ENCODE data around the gene CCDC136.

Gene CCDC136

DNA sequence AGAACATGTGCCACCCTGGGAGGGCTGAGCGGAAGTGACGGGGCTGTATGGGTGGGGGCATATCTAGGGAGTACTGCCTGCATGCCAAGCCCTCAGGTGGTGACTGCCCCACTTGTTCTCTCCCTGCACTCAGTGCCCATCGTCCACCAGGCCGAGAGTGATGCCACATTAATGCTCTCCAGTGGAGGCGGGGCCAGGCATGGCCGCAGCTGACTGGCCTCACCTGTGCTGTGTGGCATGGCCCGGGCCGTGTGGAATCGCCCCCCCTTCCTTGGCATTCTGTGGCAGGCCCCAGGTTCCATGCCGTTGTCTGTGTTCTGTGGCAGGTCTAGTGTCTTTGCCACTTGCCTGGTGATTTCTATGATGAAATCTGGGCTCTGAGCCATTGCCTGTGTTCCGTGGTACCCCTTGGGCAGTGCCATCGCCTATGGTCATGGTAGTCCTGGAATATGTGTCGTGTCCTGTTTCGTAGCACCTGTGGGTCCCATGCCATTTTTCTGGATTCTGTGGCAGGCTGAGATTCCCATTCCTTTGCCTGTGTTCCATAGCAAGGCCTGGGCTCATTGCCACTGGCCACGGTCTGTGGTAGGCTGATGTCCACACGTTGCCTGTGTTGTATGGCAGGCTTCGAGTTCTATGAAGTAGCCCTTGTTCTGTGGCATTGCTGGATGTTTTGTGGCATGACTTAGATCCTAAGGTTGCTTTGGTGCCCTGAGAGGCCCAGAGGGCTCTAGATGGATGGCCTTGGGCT, 47.4 kb downstream of the CCDC136 start:
- DNase-seq = peak in 1 of 42 donors; percentile 61
- intact Hi-C loops (cut with DNase I) = no loop called here

DNA sequence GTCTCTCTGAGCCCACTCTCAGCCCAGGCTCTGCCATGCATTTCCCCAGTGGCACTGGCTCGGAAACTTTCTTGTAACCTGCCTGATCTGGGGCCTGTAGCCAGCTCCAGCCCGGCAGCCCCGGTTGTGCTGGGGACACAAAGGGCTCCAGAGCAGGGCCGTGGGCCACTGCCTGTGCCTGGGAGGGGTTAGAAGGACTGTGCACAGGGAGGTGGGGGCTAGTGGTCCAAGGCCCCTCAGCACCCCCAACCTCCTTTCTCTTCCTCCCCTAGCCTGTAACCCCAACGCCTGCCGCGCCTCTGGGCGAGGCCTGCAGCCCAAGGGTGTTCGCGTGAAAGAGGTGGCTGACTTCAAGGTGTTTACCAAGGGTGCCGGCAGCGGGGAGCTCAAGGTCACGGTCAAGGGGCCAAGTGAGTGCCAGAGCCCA, 48.0 kb downstream of the CCDC136 start:
- intact Hi-C loops (cut with DNase I) = no loop called here
- DNase-seq = no peak

DNA sequence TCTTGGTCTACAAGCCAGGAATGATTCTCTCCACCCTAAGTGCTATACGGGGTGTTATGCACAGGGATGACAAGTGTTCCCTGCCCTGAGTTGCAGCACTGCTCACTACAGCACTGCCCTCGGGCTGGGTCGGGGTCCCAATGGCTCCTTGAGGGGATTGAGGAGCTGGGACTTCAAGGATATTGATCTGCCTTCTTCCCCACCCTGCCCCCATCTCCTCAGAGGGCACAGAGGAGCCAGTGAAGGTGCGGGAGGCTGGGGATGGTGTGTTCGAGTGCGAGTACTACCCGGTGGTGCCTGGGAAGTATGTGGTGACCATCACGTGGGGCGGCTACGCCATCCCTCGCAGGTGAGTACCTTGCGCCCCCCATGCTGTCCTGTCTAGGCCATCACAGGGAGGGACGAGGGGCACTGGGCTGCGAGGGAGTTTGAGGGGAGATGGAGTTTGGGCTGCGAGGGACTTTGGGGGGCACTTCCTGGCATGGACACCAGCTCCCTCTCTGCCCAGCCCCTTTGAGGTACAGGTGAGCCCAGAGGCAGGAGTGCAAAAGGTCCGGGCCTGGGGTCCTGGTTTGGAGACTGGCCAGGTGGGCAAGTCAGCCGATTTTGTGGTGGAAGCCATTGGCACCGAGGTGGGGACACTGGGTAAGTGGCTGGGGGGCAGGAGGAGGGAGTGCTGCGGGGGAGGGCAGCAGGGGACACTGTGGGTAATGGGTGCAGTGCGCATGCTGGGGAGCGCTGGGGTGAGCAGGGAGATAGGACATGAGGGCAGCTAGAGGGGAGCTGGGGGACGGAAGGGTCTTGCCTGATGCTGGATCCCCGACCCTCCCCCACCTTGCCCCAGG, 48.8 kb downstream of the CCDC136 start:
- intact Hi-C loops (cut with DNase I) = no loop called here
- no peak for DNase-seq

DNA sequence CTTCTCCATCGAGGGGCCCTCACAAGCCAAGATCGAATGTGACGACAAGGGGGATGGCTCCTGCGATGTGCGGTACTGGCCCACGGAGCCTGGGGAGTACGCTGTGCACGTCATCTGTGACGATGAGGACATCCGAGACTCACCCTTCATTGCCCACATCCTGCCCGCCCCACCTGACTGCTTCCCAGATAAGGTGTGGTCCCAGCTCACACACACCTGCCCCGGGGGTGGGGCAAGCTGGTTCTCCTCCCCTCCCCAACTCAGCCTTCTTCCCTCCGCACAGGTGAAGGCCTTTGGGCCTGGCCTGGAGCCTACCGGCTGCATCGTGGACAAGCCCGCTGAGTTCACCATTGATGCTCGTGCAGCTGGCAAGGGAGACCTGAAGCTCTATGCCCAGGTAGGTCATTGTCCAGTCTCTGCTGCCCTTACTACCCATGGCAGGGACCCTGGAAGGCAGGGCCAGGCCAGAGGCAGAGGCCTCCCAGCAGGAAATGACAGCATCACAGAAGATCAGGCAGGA, 49.5 kb downstream of the CCDC136 start:
- DNase-seq = no peak
- intact Hi-C loops (cut with DNase I) = no loop called here

DNA sequence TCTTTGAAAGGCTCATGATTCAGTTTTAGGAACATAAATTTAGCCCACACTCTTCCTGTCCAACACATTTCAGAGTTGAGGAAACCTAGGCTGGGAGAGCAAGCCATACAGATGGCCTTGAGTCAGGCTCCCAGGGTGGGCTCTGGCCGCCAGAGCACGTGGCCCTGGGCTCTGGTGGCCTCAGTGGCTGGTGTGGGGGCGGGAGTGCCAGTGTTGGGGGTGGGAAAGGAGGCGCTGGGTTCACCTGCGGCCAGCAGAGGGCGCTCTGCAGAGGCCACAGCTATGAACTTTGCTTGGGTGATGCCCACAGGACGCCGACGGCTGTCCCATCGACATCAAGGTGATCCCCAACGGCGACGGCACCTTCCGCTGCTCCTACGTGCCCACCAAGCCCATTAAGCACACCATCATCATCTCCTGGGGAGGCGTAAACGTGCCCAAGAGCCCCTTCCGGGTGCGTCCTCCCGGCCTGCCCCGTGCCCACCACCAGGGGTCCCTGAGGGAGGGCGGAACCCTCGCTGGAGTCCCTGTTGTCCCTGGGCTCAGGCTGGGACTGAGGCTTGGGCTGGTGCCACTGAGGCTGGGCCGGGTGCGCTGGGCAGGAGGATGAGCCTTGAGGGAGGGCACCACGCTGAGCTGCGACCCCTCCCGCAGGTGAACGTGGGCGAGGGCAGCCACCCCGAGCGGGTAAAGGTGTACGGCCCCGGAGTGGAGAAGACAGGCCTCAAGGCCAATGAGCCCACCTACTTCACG, 50.3 kb downstream of the CCDC136 start:
- peak in 18 of 42 donors; percentile 23 to 72 (median 50) for DNase-seq
- intact Hi-C loops (cut with DNase I) = no loop called here

DNA sequence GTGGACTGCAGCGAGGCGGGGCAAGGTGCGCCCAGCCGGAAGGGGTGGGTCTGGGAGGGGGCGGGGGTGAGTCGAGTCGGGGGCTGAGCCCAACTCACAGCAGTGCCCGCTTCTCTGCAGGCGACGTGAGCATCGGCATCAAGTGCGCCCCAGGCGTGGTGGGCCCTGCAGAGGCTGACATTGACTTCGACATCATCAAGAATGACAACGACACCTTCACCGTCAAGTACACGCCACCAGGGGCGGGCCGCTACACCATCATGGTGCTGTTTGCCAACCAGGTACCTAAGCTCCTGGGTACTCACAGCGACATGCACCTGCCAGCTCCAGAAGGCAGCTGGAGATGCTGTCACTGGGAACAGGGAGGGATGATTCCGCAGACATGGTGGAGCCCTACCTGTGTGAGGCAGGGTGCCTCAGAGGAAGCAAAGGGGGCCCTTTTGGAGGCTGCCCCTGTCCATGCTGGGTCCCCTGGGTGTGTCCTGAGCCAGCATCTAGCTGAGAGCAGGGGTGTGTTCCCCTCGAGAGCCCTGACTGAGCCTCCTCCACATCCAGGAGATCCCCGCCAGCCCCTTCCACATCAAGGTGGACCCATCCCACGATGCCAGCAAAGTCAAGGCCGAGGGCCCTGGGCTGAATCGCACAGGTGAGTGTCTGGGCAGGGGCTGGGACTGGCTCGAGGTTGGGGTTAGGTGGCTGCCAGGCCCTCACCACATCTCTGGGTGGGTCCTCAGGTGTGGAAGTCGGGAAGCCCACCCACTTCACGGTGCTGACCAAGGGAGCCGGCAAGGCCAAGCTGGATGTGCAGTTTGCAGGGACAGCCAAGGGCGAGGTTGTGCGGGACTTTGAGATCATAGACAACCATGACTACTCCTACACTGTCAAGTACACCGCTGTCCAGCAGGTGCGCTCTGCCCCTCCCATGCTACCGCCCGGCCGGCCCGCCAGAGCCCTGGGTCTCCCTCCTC, 51.2 kb downstream of the CCDC136 start:
- intact Hi-C loops (cut with DNase I) = no loop called here
- no peak for DNase-seq

DNA sequence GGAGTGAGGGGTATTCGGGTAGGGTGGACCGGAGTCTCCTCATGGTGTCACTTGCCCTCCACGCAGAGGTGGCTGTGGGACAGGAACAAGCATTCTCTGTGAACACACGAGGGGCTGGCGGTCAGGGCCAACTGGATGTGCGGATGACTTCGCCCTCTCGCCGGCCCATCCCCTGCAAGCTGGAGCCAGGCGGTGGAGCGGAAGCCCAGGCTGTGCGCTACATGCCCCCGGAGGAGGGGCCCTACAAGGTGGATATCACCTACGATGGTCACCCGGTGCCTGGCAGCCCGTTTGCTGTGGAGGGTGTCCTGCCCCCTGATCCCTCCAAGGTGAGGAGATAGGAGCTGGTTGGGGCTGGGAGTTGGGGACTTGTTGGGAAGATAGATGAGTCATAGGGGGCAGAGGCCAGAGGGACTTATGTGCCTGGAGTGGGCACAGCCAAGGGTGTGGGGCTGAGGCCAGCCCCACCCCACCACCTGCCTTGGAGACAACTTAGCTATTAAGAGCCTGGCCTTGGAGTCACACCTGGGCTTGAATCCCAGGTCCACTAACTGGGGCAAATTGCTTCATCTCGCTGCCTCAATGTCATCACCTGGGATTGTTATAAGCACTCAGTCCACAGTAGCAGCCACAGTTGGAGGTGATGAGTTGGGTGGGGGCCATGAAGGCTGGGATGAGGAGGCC, 52.3 kb downstream of the CCDC136 start:
- DNase-seq = no peak
- intact Hi-C loops (cut with DNase I) = no loop called here

DNA sequence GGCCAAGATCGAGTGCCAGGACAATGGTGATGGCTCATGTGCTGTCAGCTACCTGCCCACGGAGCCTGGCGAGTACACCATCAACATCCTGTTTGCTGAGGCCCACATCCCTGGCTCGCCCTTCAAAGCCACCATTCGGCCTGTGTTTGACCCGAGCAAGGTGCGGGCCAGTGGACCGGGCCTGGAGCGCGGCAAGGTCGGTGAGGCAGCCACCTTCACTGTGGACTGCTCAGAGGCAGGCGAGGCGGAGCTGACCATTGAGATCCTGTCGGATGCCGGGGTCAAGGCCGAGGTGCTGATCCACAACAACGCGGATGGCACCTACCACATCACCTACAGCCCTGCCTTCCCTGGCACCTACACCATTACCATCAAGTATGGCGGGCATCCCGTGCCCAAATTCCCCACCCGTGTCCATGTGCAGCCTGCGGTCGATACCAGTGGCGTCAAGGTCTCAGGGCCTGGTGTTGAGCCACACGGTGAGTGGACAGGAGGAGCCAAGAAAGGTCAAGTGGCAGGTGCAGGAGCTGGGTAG, 53.1 kb downstream of the CCDC136 start:
- intact Hi-C loops (cut with DNase I) = no loop called here
- DNase-seq = no peak

DNA sequence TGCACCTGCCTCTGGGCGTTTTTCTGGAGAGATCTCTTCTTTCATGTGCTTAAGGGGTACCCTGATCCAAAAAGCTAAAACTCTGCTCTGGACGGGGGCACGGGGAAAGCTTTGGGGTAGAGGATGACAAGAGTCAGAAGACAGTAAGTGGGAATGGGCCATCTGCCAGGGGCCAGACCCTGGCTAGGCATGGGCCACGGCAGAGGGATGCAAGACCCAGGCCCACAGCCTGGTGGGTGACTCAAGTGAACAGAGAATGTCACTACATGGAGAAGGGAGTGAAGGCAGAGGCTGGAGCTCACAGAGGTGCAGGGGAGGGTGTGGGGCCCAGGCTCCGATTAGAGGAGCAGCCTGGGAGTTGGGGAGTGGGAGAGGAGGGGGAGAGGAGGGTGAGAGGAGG, 53.7 kb downstream of the CCDC136 start:
- intact Hi-C loops (cut with DNase I) = no loop called here
- no peak for DNase-seq

DNA sequence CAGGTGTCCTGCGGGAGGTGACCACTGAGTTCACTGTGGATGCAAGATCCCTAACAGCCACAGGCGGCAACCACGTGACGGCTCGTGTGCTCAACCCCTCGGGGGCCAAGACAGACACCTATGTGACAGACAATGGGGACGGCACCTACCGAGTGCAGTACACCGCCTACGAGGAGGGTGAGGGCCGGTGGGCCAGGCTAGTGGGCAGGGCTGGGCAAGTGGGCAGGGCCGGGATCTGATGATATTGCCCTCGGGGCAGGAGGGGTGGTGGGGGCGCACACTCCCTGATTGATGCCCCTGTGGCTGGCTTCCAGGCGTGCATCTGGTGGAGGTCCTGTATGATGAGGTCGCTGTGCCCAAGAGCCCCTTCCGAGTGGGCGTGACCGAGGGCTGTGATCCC, 54.2 kb downstream of the CCDC136 start:
- DNase-seq = no peak
- intact Hi-C loops (cut with DNase I) = no loop called here

DNA sequence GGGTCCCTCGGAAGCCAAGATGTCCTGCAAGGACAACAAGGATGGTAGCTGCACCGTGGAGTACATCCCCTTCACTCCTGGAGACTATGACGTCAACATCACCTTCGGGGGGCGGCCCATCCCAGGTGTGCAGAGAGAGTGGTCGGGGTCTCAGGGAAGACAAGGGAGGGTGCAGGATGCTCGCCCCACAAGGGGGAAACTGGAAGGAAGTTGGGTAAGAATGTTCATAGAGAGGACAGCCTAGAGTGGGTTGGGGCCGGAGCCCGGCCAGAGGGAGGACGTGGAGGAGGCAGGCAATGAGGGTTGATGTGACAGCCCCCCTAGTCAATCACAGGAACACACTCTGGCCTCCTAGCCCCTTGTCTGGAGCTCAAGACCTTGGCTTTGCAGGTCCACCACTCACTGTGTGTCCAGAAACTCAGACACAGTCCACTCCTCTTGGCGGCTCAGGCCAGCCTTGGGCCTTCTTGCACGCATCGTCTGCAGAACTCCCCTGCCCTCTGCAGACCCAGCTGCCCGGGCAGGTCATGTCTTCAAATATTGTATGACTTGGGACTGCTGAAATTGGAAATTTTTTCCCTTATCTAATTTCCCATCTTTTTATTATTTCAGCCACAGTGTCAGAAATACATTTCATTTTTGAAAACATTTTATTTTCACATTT, 55.1 kb downstream of the CCDC136 start:
- no peak for DNase-seq
- intact Hi-C loops (cut with DNase I) = no loop called here

DNA sequence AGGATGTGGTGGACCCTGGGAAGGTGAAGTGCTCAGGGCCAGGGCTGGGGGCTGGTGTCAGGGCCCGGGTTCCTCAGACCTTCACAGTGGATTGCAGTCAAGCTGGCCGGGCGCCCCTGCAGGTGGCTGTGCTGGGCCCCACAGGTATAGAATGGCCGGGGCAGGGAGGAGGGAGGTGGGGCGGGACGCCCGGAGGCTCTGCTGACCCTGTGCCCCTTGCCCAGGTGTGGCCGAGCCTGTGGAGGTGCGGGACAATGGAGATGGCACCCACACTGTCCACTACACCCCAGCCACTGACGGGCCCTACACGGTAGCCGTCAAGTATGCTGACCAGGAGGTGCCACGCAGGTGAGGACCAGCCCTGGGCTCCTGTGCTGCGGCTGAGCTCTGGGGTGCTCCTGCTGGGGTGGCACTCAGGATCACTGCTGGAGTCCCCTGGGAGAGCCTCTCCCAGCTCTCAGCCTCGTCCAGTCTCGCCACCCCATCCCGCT, 56.0 kb downstream of the CCDC136 start:
- no peak for DNase-seq
- intact Hi-C loops (cut with DNase I) = no loop called here

DNA sequence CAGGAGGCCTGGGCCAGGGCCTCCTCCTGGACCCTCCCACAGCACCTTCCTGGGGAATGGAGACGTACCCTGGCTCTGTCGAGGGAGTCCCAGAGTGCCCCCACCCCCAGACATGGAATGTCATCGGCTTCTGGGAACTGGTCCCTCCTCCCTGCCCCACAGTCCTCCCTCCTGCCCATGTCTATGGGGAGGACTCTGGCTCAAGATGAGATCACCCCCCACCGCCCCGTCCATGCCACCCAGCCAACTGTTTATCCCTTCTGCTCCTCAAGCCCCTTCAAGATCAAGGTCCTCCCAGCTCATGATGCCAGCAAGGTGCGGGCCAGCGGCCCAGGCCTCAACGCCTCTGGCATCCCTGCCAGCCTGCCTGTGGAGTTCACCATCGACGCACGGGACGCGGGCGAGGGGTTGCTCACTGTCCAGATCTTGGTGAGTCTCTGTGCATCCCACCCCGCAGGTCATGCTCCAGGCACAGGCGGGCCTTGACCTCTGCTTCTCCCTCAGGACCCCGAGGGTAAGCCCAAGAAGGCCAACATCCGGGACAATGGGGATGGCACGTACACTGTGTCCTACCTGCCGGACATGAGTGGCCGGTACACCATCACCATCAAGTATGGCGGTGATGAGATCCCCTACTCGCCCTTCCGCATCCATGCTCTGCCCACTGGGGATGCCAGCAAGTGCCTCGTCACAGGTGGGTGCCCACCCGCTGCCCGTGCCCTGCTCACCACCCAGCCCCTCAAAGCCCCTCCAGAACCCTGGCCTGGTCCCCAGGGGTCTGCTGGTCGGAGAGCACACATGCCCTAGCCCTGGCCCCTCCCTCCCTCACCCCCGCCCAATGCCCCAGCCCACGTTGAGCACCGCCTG, 56.8 kb downstream of the CCDC136 start:
- no peak for DNase-seq
- intact Hi-C loops (cut with DNase I) = no loop called here

DNA sequence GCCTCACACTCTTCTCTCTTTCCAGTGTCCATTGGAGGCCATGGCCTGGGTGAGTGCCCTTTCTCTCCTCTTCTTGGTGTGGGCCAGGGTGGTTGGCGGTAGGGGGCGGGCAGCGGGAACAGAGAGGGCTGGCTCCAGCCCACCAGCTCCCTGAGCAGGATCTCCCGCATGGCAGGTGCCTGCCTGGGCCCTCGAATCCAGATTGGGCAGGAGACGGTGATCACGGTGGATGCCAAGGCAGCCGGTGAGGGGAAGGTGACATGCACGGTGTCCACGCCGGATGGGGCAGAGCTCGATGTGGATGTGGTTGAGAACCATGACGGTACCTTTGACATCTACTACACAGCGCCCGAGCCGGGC, 57.4 kb downstream of the CCDC136 start:
- intact Hi-C loops (cut with DNase I) = no loop called here
- no peak for DNase-seq

DNA sequence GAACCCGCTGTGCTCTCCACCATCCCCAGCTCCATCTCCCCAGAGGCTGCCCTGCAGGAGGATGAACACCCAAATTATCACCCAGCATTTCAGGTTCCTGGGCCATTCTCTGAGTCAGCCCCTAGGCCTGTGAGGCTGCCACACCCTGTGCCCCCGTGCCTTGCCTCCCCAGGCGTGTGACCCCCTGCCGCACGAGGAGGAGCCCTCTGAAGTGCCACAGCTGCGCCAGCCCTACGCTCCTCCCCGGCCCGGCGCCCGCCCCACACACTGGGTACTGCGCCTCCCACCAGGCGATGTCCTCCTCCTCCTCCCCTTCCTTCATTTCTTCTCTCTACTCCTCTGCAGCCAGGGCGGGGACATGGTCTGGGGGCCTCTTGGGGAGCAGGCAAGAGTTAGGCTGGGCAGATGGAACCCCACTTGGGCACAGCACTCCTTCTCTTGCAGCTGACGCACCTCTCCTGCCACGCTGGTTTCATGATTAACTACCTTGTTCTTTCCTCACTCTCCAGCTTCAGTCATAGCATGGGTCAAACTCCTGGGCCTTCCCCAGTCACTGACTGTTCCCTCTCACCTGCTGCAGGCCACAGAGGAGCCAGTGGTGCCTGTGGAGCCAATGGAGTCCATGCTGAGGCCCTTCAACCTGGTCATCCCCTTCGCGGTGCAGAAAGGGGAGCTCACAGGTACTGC, 58.2 kb downstream of the CCDC136 start:
- intact Hi-C loops (cut with DNase I) = no loop called here

More for the DNA sequence above, 58.2 kb downstream of the CCDC136 start:
- no peak for DNase-seq
